Tibial nerve (tissue), 4 donors: ENCODE measurements around the gene TENM4.

Source experiments
- CTCF ChIP-seq, 5 experiments: fragments of 200-600 bp in 3 of 5; fragments of 450-650 bp in 2 of 5; sonication (generic) in 3 of 5; IDR thresholded peaks; one replicate each; pipeline ENCODE4 v1.5.1; 2016 to 2019; ENCODE audit warnings: antibody characterized with exemption in 5 of 5, mild to moderate bottlenecking in 3 of 5, moderate library complexity in 2 of 5
- EP300 ChIP-seq, 2 donors: sonication (generic); formaldehyde crosslinking; IDR thresholded peaks; one replicate each; pipeline ENCODE4 v1.6.1; 2017; ENCODE audit warnings: antibody characterized with exemption in 2 of 2, mild to moderate bottlenecking in 1 of 2
- POLR2A ChIP-seq, 2 donors: fragments of 450-650 bp; IDR thresholded peaks; one replicate each; pipeline ENCODE4 v1.6.1; 2017; ENCODE audit warnings: antibody characterized with exemption in 2 of 2, mild to moderate bottlenecking in 2 of 2, moderate library complexity in 2 of 2

- TF ChIP-seq CTCF (IDR thresholded peaks at IDR 0.05) (no peak), POLR2A (IDR thresholded peaks at IDR 0.05) (no peak), EP300 (IDR thresholded peaks at IDR 0.05) (no peak)
Observed at GRCh38 chr11:79152511-79152910, 288.3 kb downstream of the TENM4 start.
